Measurements from ENCODE around the gene PTPRE.

PTPRE gene

DNA sequence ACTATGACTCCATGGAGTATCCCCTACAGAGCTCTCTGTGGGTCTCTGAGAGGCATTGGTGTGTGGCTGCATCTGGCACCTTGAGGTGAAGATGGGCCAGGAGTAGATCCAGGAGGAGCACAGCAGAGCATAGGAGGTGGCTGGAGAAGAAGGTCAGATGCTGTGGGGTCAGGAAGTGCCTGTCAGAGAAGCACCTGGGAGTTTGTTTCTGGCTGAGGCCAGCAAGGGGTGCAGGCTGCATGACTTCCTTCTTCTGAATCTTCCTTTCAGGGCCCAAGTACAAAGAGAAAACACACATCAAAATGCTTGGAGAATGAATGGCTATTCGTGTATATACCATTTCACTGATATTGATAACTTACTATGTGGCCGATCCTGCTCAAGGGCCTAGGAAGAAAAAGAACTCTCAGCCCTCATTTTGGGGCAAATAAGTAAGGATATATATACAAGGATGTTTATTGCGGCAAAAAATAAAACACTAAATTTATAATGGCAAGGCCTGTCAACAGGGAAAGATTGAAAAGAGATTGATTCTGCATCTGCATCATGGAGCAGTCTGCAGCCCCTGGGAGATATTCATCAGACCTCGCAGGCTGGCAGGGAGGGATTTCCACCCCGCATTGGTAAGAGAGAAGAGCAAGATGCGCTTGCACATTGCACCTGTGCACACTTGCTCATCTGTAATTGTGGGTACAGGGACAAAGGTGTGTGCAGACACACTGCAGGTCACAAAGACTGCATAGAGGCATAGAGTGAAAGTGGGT is 39.2 kb downstream of the PTPRE start:
- POLR2A ChIA-PET, result no interaction called here
- no peak for DNase-seq (ENCODE audit: extremely low spot score)
- TF ChIP-seq, protein P1, sequence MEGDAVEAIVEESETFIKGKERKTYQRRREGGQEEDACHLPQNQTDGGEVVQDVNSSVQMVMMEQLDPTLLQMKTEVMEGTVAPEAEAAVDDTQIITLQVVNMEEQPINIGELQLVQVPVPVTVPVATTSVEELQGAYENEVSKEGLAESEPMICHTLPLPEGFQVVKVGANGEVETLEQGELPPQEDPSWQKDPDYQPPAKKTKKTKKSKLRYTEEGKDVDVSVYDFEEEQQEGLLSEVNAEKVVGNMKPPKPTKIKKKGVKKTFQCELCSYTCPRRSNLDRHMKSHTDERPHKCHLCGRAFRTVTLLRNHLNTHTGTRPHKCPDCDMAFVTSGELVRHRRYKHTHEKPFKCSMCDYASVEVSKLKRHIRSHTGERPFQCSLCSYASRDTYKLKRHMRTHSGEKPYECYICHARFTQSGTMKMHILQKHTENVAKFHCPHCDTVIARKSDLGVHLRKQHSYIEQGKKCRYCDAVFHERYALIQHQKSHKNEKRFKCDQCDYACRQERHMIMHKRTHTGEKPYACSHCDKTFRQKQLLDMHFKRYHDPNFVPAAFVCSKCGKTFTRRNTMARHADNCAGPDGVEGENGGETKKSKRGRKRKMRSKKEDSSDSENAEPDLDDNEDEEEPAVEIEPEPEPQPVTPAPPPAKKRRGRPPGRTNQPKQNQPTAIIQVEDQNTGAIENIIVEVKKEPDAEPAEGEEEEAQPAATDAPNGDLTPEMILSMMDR (IDR thresholded peaks at IDR 0.05; ENCODE audit: control extremely low read depth, extremely low read depth, low read depth, missing control alignments), result no peak
- CTCF ChIA-PET, result no interaction called here

- ChIA-PET CTCF (no interaction called here), POLR2A (no interaction called here)
- no peak for DNase-seq (ENCODE audit: extremely low spot score)
- TF ChIP-seq, protein P1 (IDR thresholded peaks at IDR 0.05; ENCODE audit: control extremely low read depth, extremely low read depth, low read depth, missing control alignments), result no peak
Observed at GRCh38 chr10:127947211-127947610, 40.3 kb downstream of the PTPRE start.

DNA sequence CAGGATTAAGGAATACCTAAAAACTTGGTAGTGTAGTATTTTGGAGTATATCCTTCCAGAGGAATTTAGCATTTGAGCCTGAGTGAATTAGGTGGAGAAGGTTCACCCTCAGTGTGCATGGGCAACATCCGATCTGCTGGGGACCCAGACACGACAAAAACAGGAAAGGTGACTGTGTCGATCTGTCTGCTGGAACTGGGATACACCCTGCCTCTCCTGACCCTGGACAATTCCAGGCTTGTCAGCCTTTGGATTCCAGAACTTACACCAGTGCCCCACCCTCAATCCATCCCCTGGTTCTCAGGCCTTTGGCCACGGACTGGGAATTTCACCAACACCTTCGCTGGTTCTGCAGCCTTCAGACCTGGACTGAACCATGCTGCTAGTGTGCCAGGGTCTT is 41.9 kb downstream of the PTPRE start:
- DNase-seq (ENCODE audit: extremely low spot score), result no peak
- CTCF ChIA-PET, result no interaction called here
- TF ChIP-seq, protein P1 (IDR thresholded peaks at IDR 0.05; ENCODE audit: control extremely low read depth, extremely low read depth, low read depth, missing control alignments), result no peak
- POLR2A ChIA-PET, result no interaction called here

DNA sequence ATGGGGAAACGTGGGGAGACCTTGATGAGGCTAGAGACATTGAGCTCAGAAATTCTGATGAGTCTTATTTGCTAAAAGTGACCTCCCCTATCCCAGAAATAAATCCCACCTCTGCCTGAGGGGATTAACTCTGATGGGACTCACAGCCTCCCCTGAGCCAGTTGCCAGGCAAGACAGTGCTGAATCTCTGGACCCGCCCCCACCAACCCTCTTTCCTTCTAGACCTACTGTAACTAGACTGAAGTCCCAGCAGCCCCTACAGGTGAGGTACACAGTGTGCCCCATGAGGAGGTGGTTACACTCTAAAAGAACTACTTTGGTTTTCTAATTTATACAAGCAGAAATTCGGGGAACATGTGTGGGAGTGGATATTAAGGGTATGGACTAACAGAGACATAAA is 42.9 kb downstream of the PTPRE start:
- TF ChIP-seq, protein P1 (IDR thresholded peaks at IDR 0.05; ENCODE audit: control extremely low read depth, extremely low read depth, low read depth, missing control alignments), result no peak
- no peak for DNase-seq (ENCODE audit: extremely low spot score)
- POLR2A ChIA-PET, result no interaction called here
- CTCF ChIA-PET, result no interaction called here

DNA sequence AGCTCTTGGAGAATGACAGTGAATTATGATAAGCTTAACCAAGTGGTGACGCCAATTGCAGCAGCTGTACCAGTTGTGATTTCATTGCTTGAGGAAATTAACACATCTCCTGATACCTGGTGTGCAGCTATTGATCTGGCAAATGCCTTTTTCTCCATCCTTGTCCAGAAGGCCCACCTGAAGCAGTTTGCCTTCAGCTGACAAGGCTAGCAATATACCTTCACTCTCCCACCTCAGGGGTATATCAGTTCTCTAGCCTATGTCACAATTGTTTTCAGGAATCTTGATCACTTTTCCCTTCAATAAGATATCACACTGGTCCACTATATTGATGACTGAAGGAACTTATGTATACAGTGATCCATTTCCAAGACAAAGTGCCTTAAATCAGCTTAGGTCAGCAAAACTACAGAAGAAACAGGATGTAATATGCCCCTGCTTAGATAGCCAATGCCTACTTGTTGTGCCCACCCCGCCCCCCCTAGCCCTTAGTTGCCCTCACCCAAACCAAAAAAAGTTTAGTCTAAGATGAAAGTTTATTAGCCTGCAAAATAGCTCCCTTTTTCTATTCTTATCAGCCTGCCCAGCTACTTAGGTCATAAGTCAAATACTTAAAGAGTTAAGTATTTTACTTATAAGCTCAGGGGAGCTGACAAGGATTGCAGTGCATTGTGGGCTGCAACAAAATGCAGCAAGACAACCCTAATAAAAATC is 45.1 kb downstream of the PTPRE start:
- DNase-seq (ENCODE audit: extremely low spot score), result no peak
- ChIA-PET CTCF (interaction anchor here (1.6 kb wide), 1 partner anchor 59 kb away, joined by 3 read pairs; no protein-coding TSS in a partner anchor), POLR2A (no interaction called here)
- TF ChIP-seq, protein P1 (IDR thresholded peaks at IDR 0.05; ENCODE audit: control extremely low read depth, extremely low read depth, low read depth, missing control alignments), result no peak

GRCh38 chr10:127952575-127952869 is 45.6 kb downstream of the PTPRE start:
- POLR2A ChIA-PET, result no interaction called here
- CTCF ChIA-PET, result interaction anchor here (1.6 kb wide), 1 partner anchor 59 kb away, joined by 3 read pairs; no protein-coding TSS in a partner anchor
- TF ChIP-seq, protein P1 (IDR thresholded peaks at IDR 0.05; ENCODE audit: control extremely low read depth, extremely low read depth, low read depth, missing control alignments), result no peak
- no peak for DNase-seq (ENCODE audit: extremely low spot score)
